ENCODE data around the gene INO80E.
A peak's percentile ranks its signal among the peaks of the same experiment; 100 is the strongest.
"Not testable (repeated sequence)": the region's sequence is repeated elsewhere in the genome, so short reads cannot be mapped to it uniquely, and the experiment has no call there.

INO80E gene

GRCh38 chr16:30031477-30031918 lies 35.5 kb downstream of the INO80E start:
- no peak for DNase-seq (ENCODE audit: low read depth)

GRCh38 chr16:30032083-30032819 lies 36.2 kb downstream of the INO80E start:
- peak; percentile 33 for DNase-seq (ENCODE audit: low read depth)

- no peak for DNase-seq (ENCODE audit: low read depth)
Observed at GRCh38 chr16:30033270-30033669, 37.2 kb downstream of the INO80E start.

- no peak for DNase-seq (ENCODE audit: low read depth)
Observed at GRCh38 chr16:30040221-30040620, 44.2 kb downstream of the INO80E start.

GRCh38 chr16:30040690-30041089 lies 44.6 kb downstream of the INO80E start:
- not testable (repeated sequence) for DNase-seq (ENCODE audit: low read depth)

GRCh38 chr16:30041841-30042240 lies 45.8 kb downstream of the INO80E start:
- no peak for DNase-seq (ENCODE audit: low read depth)

GRCh38 chr16:30046178-30046577 lies 50.1 kb downstream of the INO80E start:
- no peak for DNase-seq (ENCODE audit: low read depth)

GRCh38 chr16:30046588-30046987 lies 50.5 kb downstream of the INO80E start:
- no peak for DNase-seq (ENCODE audit: low read depth)

GRCh38 chr16:30049871-30050270 lies 53.8 kb downstream of the INO80E start:
- DNase-seq (ENCODE audit: low read depth): no peak

GRCh38 chr16:30051518-30051917 lies 55.5 kb downstream of the INO80E start:
- DNase-seq (ENCODE audit: low read depth): no peak

GRCh38 chr16:30052671-30053372 lies 56.8 kb downstream of the INO80E start:
- peak; percentile 71 for DNase-seq (ENCODE audit: low read depth)

- no peak for DNase-seq (ENCODE audit: low read depth)
Observed at GRCh38 chr16:30053376-30054015, 57.5 kb downstream of the INO80E start.

GRCh38 chr16:30054451-30054850 lies 58.4 kb downstream of the INO80E start:
- DNase-seq (ENCODE audit: low read depth): no peak

GRCh38 chr16:30054959-30055553 lies 59.0 kb downstream of the INO80E start:
- DNase-seq (ENCODE audit: low read depth): no peak

Data from T-helper 22 cell (primary cell).